SK-N-SH (cell line): Measurements from ENCODE around the gene RER1. TPM values are rescaled to one million over a fixed set of nuclear protein-coding genes. Genes with fewer than 3 reads are reported as not detected.

ENCODE experiments used
- CTCF ChIA-PET: fragments of 300-600, 350-600 bp; formaldehyde crosslinking; extraction: SDS; loops from one replicate; lab custom pipeline; 2021; lab: Yijun Ruan, JAX
- POLR2A ChIA-PET: fragments of 350-600 bp; sonication (Branson Sonifier 250); formaldehyde crosslinking; extraction: SDS; loops from one replicate; lab custom pipeline; 2020; ENCODE audit warnings: antibody characterized with exemption, inconsistent platforms; lab: Yijun Ruan, JAX
- DNase-seq: peaks from one replicate; pipeline ENCODE4 v3.0.0; 2012
- H2AFZ ChIP-seq: fragments of 200-600 bp; sonication (generic); 2 replicates; pipeline ENCODE4 v1.8.1; 2016; ENCODE audit warnings: antibody characterized with exemption, mild to moderate bottlenecking, low read depth
- H3F3A ChIP-seq: fragments of 200-600 bp; sonication (generic); replicated peaks from 2 replicates; pipeline ENCODE3; 2016; ENCODE audit warnings: antibody characterized with exemption, mild to moderate bottlenecking; ENCODE audit not compliant: insufficient read depth
- H3K27ac ChIP-seq, 2 experiments: fragments of 200-500 bp in 1 of 2; fragments of 200-600 bp in 1 of 2; sonication (Bioruptor generic) in 1 of 2; sonication (generic), shearing (Covaris generic) in 1 of 2; 2 replicates each; pipeline versions ENCODE4 v1.5.1 to v1.6.1; 2014 to 2016; ENCODE audit warnings: low read depth in 2 of 2, inconsistent platforms in 1 of 2, low read length in 1 of 2, mild to moderate bottlenecking in 1 of 2, mixed read lengths in 1 of 2
- H3K27me3 ChIP-seq: fragments of 200-600 bp; sonication (generic), shearing (Covaris generic); 2 replicates; pipeline ENCODE4 v1.6.1; 2016; ENCODE audit warnings: mixed run types; ENCODE audit not compliant: insufficient read depth
- H3K36me3 ChIP-seq, 2 experiments: fragments of 200-500 bp in 1 of 2; fragments of 200-600 bp in 1 of 2; sonication (Bioruptor generic) in 1 of 2; sonication (generic) in 1 of 2; replicated peaks in 1 of 2; 2 replicates each; pipeline versions ENCODE3 to v1.5.1; 2014 to 2016; ENCODE audit warnings: low read length in 1 of 2, mild to moderate bottlenecking in 1 of 2; ENCODE audit not compliant: insufficient read depth in 2 of 2, control insufficient read depth in 1 of 2
- H3K4me1 ChIP-seq, 2 experiments: fragments of 200-500 bp in 1 of 2; fragments of 200-600 bp in 1 of 2; sonication (Bioruptor generic) in 1 of 2; sonication (generic), shearing (Covaris generic) in 1 of 2; 2 replicates each; pipeline versions ENCODE4 v1.5.1 to v1.6.1; 2014 to 2016; ENCODE audit warnings: low read depth in 1 of 2, low read length in 1 of 2, mixed run types in 1 of 2; ENCODE audit not compliant: insufficient read depth in 2 of 2, control insufficient read depth in 1 of 2
- H3K4me2 ChIP-seq: fragments of 200-600 bp; sonication (generic), shearing (Covaris generic); 2 replicates; pipeline ENCODE4 v1.6.1; 2017; ENCODE audit warnings: mixed run types
- H3K4me3 ChIP-seq, 2 experiments: fragments of 200-500 bp in 1 of 2; fragments of 200-600 bp in 1 of 2; sonication (Bioruptor generic) in 1 of 2; sonication (generic), shearing (Covaris generic) in 1 of 2; 2 replicates each; pipeline versions ENCODE4 v1.5.1 to v1.8.1; 2014 to 2016; ENCODE audit warnings: low read depth in 2 of 2, inconsistent platforms in 1 of 2, low read length in 1 of 2, mild to moderate bottlenecking in 1 of 2, mixed read lengths in 1 of 2, moderate library complexity in 1 of 2
- H3K79me2 ChIP-seq: fragments of 200-600 bp; sonication (generic); 2 replicates; pipeline ENCODE4 v1.8.1; 2017; ENCODE audit warnings: mild to moderate bottlenecking; ENCODE audit not compliant: insufficient read depth
- H3K9ac ChIP-seq: fragments of 200-600 bp; sonication (generic); 2 replicates; pipeline ENCODE4 v1.6.1; 2017; ENCODE audit warnings: mixed run types
- H3K9me2 ChIP-seq: fragments of 200-600 bp; sonication (generic); 2 replicates; pipeline ENCODE4 v1.6.1; 2017; ENCODE audit warnings: mixed run types
- H3K9me3 ChIP-seq: fragments of 200-600 bp; sonication (generic); 2 replicates; pipeline ENCODE4 v1.6.1; 2017; ENCODE audit warnings: mixed run types, mild to moderate bottlenecking, moderate library complexity
- H4K20me1 ChIP-seq: fragments of 200-600 bp; sonication (generic); 2 replicates; pipeline ENCODE4 v1.6.1; 2017; ENCODE audit warnings: mild to moderate bottlenecking, mixed run types; ENCODE audit not compliant: insufficient read depth
- ELF1 ChIP-seq: IDR thresholded peaks from 2 replicates; pipeline ENCODE4 v1.4.0; 2012
- EP300 ChIP-seq, 2 experiments: IDR thresholded peaks; 2 replicates each; pipeline versions ENCODE4 v1.4.0 to v1.6.1; 2012; ENCODE audit warnings: borderline replicate concordance in 1 of 2, low read depth in 1 of 2, low read length in 1 of 2
- FOXJ3 ChIP-seq: sonication (generic); formaldehyde crosslinking; IDR thresholded peaks from 2 replicates; pipeline ENCODE4 v1.5.1; 2020; ENCODE audit warnings: mild to moderate bottlenecking, missing genetic modification reagents
- GABPA ChIP-seq: IDR thresholded peaks from 2 replicates; pipeline ENCODE4 v1.4.0; 2012; ENCODE audit warnings: low read depth, mild to moderate bottlenecking
- GATA2 ChIP-seq: sonication (generic); formaldehyde crosslinking; IDR thresholded peaks from 2 replicates; pipeline ENCODE4 v1.5.0; 2020; ENCODE audit warnings: mild to moderate bottlenecking, missing genetic modification reagents
- JUND ChIP-seq: IDR thresholded peaks from 2 replicates; pipeline ENCODE4 v1.4.0; 2012
- NFIC ChIP-seq: IDR thresholded peaks from 2 replicates; pipeline ENCODE4 v1.4.0; 2012; ENCODE audit warnings: borderline replicate concordance
- POLR2AphosphoS5 ChIP-seq: IDR thresholded peaks from 2 replicates; pipeline ENCODE4 v1.6.1; 2012; ENCODE audit warnings: low read depth, low read length
- RCOR1 ChIP-seq: fragments of 150-350 bp; IDR thresholded peaks from 2 replicates; pipeline ENCODE4 v1.6.1; 2017; ENCODE audit warnings: antibody characterized with exemption, low read length
- RFX5 ChIP-seq: IDR thresholded peaks from 2 replicates; pipeline ENCODE4 v1.6.1; 2012; ENCODE audit warnings: mild to moderate bottlenecking, improper control_type of control experiment, low read length
- SIN3A ChIP-seq: IDR thresholded peaks from 2 replicates; pipeline ENCODE4 v1.6.1; 2012; ENCODE audit warnings: low read depth, mild to moderate bottlenecking, low read length, moderate library complexity, borderline replicate concordance
- TAF1 ChIP-seq: IDR thresholded peaks from 2 replicates; pipeline ENCODE4 v1.6.1; 2012; ENCODE audit warnings: low read depth, mild to moderate bottlenecking, low read length, moderate library complexity, borderline replicate concordance
- TCF12 ChIP-seq: IDR thresholded peaks from 2 replicates; pipeline ENCODE4 v1.4.0; 2012
- WGBS: methylation state at CpG from one replicate; pipeline ENCODE4 v1.1.6; 2017; ENCODE audit warnings: low lambda C conversion rate; 5-methylcytosine and 5-hydroxymethylcytosine counted together
- polyA plus RNA-seq, 3 experiments: library from polyadenylated mRNA; depleted of rRNA; stranded (reverse); fragments of >200 nt; gene quantifications; 2 replicates each; pipeline ENCODE4 v1.2.3, GENCODE V29; 2012
- TF ChIP-seq, protein P1 (sequence below): fragments of 150-350 bp; IDR thresholded peaks from 2 replicates; pipeline ENCODE4 v1.6.1; 2016; ENCODE audit warnings: mild to moderate bottlenecking, low read depth, low read length
- TF ChIP-seq, protein P2 (sequence below): fragments of 200-600 bp; sonication (generic); IDR thresholded peaks from 2 replicates; pipeline ENCODE4 v1.6.1; 2017; ENCODE audit warnings: antibody characterized with exemption, mild to moderate bottlenecking, moderate library complexity
- TF ChIP-seq, protein P3 (sequence below): IDR thresholded peaks from 2 replicates; pipeline ENCODE4; 2012
- TF ChIP-seq, protein P4 (sequence below): IDR thresholded peaks from 2 replicates; pipeline ENCODE4 v1.6.1; 2012; ENCODE audit warnings: mild to moderate bottlenecking, low read depth, low read length, moderate library complexity
- TF ChIP-seq, protein P5 (sequence below): IDR thresholded peaks from 2 replicates; pipeline ENCODE4 v1.4.0; 2012; ENCODE audit warnings: low read depth, borderline replicate concordance

RER1 gene
- polyA plus RNA-seq, 1 of the 3 experiments (the other 2 are of a cell fraction), result 181 TPM

DNA sequence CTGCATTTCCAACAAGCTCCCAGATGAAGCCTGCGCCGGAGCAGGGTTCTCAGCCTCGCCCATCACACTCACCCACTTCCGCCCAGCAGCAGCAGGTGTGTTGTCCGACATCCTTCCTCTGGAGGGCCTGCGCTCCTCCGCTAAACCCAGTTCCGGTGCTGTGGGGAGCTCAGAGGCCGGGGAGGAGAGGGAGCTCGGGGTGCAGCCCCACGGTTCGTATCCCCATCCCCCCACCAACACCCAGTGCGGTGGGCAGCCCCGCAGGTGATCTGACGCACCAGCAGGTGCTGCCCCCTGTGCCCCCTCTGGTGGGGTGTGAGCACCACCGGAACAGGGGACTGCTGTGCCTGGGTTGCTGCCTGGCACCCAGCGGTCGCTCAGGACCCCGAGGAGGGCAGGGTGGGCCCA, 24.2 kb downstream of the RER1 start:
- H3F3A ChIP-seq, result no peaks in the 10 kb centered on the region
- H3K4me2 ChIP-seq, result no peak overlapping the region
- CTCF ChIA-PET, result interaction anchor here (1.3 to 4.0 kb wide), 5 partner anchors 11 to 132 kb away, joined by 3 to 44 read pairs (median 11); no protein-coding TSS in a partner anchor
- peaks cover 29% of the 10 kb centered on the region for H3K27me3 ChIP-seq
- H3K9ac ChIP-seq, result no peak overlapping the region
- H2AFZ ChIP-seq, result no peak overlapping the region
- H3K4me3 ChIP-seq, result no peak overlapping the region
- H3K4me1 ChIP-seq, result peaks cover 7 to 32% of the 10 kb centered on the region in 2 experiments; a peak in 1 of 4 replicates
- DNase-seq, result no peak
- H3K36me3 ChIP-seq, result no peaks in the 10 kb centered on the region
- no peaks in the 10 kb centered on the region for H4K20me1 ChIP-seq
- WGBS, result 44% methylated on average over 14 of the region's 19 CpGs
- peaks cover 14% of the 10 kb centered on the region for H3K79me2 ChIP-seq
- no peak for TF ChIP-seq RFX5
- TF ChIP-seq, protein P1, sequence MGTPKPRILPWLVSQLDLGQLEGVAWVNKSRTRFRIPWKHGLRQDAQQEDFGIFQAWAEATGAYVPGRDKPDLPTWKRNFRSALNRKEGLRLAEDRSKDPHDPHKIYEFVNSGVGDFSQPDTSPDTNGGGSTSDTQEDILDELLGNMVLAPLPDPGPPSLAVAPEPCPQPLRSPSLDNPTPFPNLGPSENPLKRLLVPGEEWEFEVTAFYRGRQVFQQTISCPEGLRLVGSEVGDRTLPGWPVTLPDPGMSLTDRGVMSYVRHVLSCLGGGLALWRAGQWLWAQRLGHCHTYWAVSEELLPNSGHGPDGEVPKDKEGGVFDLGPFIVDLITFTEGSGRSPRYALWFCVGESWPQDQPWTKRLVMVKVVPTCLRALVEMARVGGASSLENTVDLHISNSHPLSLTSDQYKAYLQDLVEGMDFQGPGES, result no peak
- no peak for TF ChIP-seq JUND
- no peak for TF ChIP-seq ELF1
- no peak for TF ChIP-seq GABPA
- no peak for TF ChIP-seq EP300 (IDR thresholded peaks at IDR 0.05; ENCODE audit: borderline replicate concordance in 1 of 2, low read depth in 1 of 2, low read length in 1 of 2)
- TF ChIP-seq GATA2 (CRISPR knock-in tag), result no peak
- TF ChIP-seq SIN3A, result no peak
- TF ChIP-seq, protein P2, sequence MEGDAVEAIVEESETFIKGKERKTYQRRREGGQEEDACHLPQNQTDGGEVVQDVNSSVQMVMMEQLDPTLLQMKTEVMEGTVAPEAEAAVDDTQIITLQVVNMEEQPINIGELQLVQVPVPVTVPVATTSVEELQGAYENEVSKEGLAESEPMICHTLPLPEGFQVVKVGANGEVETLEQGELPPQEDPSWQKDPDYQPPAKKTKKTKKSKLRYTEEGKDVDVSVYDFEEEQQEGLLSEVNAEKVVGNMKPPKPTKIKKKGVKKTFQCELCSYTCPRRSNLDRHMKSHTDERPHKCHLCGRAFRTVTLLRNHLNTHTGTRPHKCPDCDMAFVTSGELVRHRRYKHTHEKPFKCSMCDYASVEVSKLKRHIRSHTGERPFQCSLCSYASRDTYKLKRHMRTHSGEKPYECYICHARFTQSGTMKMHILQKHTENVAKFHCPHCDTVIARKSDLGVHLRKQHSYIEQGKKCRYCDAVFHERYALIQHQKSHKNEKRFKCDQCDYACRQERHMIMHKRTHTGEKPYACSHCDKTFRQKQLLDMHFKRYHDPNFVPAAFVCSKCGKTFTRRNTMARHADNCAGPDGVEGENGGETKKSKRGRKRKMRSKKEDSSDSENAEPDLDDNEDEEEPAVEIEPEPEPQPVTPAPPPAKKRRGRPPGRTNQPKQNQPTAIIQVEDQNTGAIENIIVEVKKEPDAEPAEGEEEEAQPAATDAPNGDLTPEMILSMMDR, result no peak
- TF ChIP-seq POLR2AphosphoS5, result no peak
- TF ChIP-seq, protein P3, sequence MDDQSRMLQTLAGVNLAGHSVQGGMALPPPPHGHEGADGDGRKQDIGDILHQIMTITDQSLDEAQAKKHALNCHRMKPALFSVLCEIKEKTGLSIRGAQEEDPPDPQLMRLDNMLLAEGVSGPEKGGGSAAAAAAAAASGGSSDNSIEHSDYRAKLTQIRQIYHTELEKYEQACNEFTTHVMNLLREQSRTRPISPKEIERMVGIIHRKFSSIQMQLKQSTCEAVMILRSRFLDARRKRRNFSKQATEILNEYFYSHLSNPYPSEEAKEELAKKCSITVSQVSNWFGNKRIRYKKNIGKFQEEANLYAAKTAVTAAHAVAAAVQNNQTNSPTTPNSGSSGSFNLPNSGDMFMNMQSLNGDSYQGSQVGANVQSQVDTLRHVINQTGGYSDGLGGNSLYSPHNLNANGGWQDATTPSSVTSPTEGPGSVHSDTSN, result no peak
- no peak for TF ChIP-seq RCOR1
- TF ChIP-seq, protein P4, sequence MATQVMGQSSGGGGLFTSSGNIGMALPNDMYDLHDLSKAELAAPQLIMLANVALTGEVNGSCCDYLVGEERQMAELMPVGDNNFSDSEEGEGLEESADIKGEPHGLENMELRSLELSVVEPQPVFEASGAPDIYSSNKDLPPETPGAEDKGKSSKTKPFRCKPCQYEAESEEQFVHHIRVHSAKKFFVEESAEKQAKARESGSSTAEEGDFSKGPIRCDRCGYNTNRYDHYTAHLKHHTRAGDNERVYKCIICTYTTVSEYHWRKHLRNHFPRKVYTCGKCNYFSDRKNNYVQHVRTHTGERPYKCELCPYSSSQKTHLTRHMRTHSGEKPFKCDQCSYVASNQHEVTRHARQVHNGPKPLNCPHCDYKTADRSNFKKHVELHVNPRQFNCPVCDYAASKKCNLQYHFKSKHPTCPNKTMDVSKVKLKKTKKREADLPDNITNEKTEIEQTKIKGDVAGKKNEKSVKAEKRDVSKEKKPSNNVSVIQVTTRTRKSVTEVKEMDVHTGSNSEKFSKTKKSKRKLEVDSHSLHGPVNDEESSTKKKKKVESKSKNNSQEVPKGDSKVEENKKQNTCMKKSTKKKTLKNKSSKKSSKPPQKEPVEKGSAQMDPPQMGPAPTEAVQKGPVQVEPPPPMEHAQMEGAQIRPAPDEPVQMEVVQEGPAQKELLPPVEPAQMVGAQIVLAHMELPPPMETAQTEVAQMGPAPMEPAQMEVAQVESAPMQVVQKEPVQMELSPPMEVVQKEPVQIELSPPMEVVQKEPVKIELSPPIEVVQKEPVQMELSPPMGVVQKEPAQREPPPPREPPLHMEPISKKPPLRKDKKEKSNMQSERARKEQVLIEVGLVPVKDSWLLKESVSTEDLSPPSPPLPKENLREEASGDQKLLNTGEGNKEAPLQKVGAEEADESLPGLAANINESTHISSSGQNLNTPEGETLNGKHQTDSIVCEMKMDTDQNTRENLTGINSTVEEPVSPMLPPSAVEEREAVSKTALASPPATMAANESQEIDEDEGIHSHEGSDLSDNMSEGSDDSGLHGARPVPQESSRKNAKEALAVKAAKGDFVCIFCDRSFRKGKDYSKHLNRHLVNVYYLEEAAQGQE, result no peak
- no peak for TF ChIP-seq FOXJ3 (CRISPR knock-in tag)
- TF ChIP-seq TCF12, result no peak
- TF ChIP-seq, protein P5, sequence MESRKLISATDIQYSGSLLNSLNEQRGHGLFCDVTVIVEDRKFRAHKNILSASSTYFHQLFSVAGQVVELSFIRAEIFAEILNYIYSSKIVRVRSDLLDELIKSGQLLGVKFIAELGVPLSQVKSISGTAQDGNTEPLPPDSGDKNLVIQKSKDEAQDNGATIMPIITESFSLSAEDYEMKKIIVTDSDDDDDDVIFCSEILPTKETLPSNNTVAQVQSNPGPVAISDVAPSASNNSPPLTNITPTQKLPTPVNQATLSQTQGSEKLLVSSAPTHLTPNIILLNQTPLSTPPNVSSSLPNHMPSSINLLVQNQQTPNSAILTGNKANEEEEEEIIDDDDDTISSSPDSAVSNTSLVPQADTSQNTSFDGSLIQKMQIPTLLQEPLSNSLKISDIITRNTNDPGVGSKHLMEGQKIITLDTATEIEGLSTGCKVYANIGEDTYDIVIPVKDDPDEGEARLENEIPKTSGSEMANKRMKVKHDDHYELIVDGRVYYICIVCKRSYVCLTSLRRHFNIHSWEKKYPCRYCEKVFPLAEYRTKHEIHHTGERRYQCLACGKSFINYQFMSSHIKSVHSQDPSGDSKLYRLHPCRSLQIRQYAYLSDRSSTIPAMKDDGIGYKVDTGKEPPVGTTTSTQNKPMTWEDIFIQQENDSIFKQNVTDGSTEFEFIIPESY, result no peak
- no peak for TF ChIP-seq TAF1
- no peak for TF ChIP-seq NFIC
- POLR2A ChIA-PET, result interaction anchor here (0.7 kb wide), 1 partner anchor 46 kb away, joined by 3 read pairs; no protein-coding TSS in a partner anchor
- no peak overlapping the region for H3K27ac ChIP-seq
- no peaks in the 10 kb centered on the region for H3K9me2 ChIP-seq
- no peaks in the 10 kb centered on the region for H3K9me3 ChIP-seq
